Measurements from ENCODE around the gene SHE. TPM values are rescaled to one million over a fixed set of nuclear protein-coding genes. Genes with fewer than 3 reads are reported as not detected.
"Not testable (repeated sequence)": the region's sequence is repeated elsewhere in the genome, so short reads cannot be mapped to it uniquely, and the experiment has no call there.

SHE gene
- total RNA-seq, 1 donor from 2014 or later = 79.3 TPM

DNA sequence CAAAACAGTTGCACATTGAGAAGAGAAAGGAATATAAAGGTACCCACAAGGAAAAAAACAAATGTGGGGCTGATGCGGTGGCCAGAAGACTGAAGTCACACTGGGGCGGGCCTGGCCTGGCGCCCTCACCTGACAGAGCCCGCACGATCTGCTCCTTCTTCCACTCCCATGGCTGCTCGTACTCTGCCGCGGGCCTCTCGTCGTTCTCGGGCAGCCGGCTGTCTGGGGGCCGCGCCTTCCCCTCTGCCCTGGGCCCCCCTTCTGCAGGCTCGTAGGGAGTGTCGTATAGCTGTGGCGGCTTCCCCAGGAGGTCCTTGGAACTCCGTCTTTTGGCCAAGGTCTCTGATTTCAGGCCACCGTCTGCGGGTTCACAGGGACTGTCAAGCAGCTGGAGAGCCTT is 13.3 kb downstream of the SHE start:
- Mint-ChIP-seq H3K4me3 (ENCODE audit: unreplicated experiment) (peak overlapping the region; percentile 69), H3K27ac (ENCODE audit: unreplicated experiment) (peak overlapping the region; percentile 67), H3K9me3 (ENCODE audit: unreplicated experiment) (no peaks in the 10 kb centered on the region), H3K27me3 (ENCODE audit: unreplicated experiment) (peaks cover 24% of the 10 kb centered on the region), H3K36me3 (ENCODE audit: low read depth, unreplicated experiment) (peaks cover 64% of the 10 kb centered on the region), H3K4me1 (ENCODE audit: unreplicated experiment) (peaks cover 82% of the 10 kb centered on the region)
- no peak for DNase-seq (ENCODE audit: low spot score)
- TF ChIP-seq, protein P1, sequence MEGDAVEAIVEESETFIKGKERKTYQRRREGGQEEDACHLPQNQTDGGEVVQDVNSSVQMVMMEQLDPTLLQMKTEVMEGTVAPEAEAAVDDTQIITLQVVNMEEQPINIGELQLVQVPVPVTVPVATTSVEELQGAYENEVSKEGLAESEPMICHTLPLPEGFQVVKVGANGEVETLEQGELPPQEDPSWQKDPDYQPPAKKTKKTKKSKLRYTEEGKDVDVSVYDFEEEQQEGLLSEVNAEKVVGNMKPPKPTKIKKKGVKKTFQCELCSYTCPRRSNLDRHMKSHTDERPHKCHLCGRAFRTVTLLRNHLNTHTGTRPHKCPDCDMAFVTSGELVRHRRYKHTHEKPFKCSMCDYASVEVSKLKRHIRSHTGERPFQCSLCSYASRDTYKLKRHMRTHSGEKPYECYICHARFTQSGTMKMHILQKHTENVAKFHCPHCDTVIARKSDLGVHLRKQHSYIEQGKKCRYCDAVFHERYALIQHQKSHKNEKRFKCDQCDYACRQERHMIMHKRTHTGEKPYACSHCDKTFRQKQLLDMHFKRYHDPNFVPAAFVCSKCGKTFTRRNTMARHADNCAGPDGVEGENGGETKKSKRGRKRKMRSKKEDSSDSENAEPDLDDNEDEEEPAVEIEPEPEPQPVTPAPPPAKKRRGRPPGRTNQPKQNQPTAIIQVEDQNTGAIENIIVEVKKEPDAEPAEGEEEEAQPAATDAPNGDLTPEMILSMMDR (IDR thresholded peaks at IDR 0.05; ENCODE audit: unreplicated experiment) = no peak

DNA sequence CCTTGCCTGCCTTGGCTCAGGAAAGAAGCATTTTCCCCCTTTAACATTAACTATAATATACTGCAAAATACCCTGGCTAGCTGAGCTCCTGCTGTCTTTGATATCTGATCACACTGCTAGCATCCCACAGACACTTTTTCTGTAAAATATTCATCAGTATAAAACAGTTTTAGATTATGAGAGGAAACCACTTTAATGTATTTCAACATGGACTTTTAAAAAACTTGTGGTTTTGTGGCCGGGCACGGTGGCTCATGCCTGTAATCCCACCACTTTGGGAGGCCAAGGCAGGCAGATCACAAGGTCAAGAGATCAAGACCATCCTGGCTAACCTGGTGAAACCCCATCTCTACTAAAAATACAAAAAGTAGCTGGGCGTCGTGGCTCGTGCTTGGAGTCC is 15.5 kb downstream of the SHE start:
- not testable (repeated sequence) for DNase-seq (ENCODE audit: low spot score); H3K9me3 Mint-ChIP-seq (ENCODE audit: unreplicated experiment)
- H3K27me3 Mint-ChIP-seq (ENCODE audit: unreplicated experiment) = peaks cover 22% of the 10 kb centered on the region
- H3K4me3 Mint-ChIP-seq (ENCODE audit: unreplicated experiment) = peak overlapping the region; percentile 86
- peaks cover 71% of the 10 kb centered on the region for H3K4me1 Mint-ChIP-seq (ENCODE audit: unreplicated experiment)
- peaks cover 67% of the 10 kb centered on the region for H3K36me3 Mint-ChIP-seq (ENCODE audit: low read depth, unreplicated experiment)
- peak overlapping the region; percentile 98 for H3K27ac Mint-ChIP-seq (ENCODE audit: unreplicated experiment)

DNA sequence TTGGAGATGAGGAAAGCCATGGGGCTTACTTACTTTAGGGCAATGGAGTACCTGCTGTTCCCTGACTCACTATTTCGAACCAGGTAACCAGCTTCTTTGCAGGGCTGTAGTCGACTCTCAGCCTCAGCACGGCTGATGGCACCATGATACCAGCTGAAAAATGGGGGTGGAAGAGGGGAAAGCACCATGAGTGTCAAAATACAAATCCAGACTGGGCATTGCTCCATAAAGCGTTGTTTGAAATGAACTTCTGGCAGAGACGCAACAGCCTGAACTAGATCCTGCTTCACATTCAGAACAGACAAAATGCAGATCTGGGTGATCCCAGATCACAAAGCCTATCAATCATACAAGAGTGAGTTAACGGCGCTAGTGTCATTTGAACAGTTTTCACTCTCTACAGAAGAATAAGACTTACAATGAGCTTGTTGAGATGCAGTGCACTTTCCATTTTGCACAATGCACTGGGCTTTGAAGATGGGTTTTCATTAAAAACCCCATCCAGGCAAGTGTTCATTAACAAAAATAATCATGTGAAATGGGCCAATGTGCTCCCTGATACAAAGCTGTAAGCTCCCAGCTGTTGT is 16.2 kb downstream of the SHE start:
- Mint-ChIP-seq H3K9me3 (ENCODE audit: unreplicated experiment) (no peaks in the 10 kb centered on the region), H3K27me3 (ENCODE audit: unreplicated experiment) (peaks cover 15% of the 10 kb centered on the region), H3K36me3 (ENCODE audit: low read depth, unreplicated experiment) (peaks cover 64% of the 10 kb centered on the region), H3K4me3 (ENCODE audit: unreplicated experiment) (peak overlapping the region; percentile 37), H3K4me1 (ENCODE audit: unreplicated experiment) (peaks cover 67% of the 10 kb centered on the region), H3K27ac (ENCODE audit: unreplicated experiment) (peak overlapping the region; percentile 98)
- DNase-seq (ENCODE audit: low spot score) = no peak
- TF ChIP-seq, protein P1 (IDR thresholded peaks at IDR 0.05; ENCODE audit: unreplicated experiment) = no peak

DNA sequence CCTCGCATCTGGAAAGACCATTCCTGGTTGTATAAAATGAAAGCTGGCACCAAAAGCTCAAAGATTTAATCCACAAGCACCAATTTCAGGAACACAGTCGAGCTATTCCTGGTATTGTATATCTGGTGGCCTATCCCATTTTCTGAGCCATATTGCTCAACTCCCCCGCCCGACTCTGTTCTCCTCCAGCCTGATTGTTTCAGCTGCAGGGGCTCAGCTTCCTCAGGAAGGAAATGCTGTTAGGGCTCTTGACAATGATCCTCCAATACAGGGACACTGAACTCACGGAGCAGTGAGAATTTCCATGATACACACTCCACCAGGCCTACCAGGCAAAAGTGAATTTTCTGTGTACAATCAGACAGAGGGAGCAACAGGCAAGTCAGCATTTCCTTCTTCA is 17.1 kb downstream of the SHE start:
- H3K27ac Mint-ChIP-seq (ENCODE audit: unreplicated experiment) = peak overlapping the region; percentile 98
- H3K9me3 Mint-ChIP-seq (ENCODE audit: unreplicated experiment) = no peaks in the 10 kb centered on the region
- H3K4me1 Mint-ChIP-seq (ENCODE audit: unreplicated experiment) = peaks cover 67% of the 10 kb centered on the region
- peak; percentile 72 for DNase-seq (ENCODE audit: low spot score)
- peak overlapping the region; percentile 80 for H3K4me3 Mint-ChIP-seq (ENCODE audit: unreplicated experiment)
- peaks cover 13% of the 10 kb centered on the region for H3K27me3 Mint-ChIP-seq (ENCODE audit: unreplicated experiment)
- H3K36me3 Mint-ChIP-seq (ENCODE audit: low read depth, unreplicated experiment) = peaks cover 62% of the 10 kb centered on the region
- TF ChIP-seq, protein P1 (IDR thresholded peaks at IDR 0.05; ENCODE audit: unreplicated experiment) = no peak

DNA sequence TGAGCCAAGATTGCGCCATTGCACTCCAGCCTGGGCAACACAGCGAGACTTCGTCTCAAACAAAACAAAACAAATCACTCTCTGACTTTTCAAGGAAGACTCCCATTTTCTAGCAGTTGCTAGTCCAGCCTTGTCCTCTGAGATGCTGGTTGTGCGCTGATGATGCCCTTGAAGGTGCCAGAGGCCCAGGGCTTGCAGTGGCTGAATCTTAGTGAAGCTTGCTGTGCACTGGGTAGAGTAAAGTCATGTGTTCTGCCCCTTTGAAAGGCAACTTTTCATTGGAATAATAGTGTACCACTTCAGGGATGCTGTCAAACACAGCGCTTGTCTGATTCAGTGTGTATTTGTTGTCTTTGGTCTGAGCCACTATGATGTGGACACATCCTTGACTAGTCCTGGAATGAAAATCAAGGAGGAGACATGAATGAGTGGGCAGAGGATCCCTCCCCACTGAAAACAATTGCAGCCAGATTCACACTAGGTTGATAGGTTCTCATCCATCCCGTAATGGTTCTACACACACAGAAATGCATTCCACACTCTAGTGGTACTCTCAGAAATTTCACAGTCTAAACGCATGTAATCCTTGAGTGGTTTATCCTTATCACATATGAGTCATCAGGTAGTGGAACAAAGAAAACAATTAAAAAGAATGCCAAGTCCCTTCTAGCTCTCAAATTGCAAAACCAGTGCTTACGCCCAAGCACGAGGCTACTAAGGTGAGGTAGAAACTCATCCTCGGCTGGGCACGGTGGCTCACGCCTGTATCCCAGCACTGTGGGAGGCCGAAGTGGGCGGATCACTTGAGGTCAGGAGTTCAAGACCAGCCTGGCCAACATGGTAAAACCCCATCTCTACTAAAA is 18.0 kb downstream of the SHE start:
- Mint-ChIP-seq H3K4me3 (ENCODE audit: unreplicated experiment) (peak overlapping the region; percentile 86), H3K4me1 (ENCODE audit: unreplicated experiment) (peaks cover 65% of the 10 kb centered on the region), H3K36me3 (ENCODE audit: low read depth, unreplicated experiment) (peaks cover 55% of the 10 kb centered on the region), H3K27me3 (ENCODE audit: unreplicated experiment) (peaks cover 13% of the 10 kb centered on the region), H3K27ac (ENCODE audit: unreplicated experiment) (peak overlapping the region; percentile 95), H3K9me3 (ENCODE audit: unreplicated experiment) (no peaks in the 10 kb centered on the region)
- no peak for DNase-seq (ENCODE audit: low spot score)
- TF ChIP-seq, protein P1 (IDR thresholded peaks at IDR 0.05; ENCODE audit: unreplicated experiment) = no peak

Data from endothelial cell (in vitro differentiated cells).